GM23338 (cell line): ENCODE measurements around the gene DRAM1. TPM values are rescaled to one million over a fixed set of nuclear protein-coding genes. Genes with fewer than 3 reads are reported as not detected.

Experiments used
- ATAC-seq: fragments of 200-7000 bp; cut with Tn5 transposase; 3 replicates; pipeline ENCODE4 v1.9.1; 2020
- DNase-seq: peaks from one replicate; pipeline ENCODE4 v3.0.0-alpha.2; 2015; ENCODE audit warnings: low spot score
- H2AFZ ChIP-seq: fragments of 200-600 bp; sonication (generic); 2 replicates; pipeline ENCODE4 v1.8.0; 2016; ENCODE audit warnings: antibody characterized with exemption, mild to moderate bottlenecking, moderate library complexity
- H3F3A ChIP-seq: fragments of 200-600 bp; sonication (generic); replicated peaks from 2 replicates; pipeline ENCODE4 v1.8.0; 2017; ENCODE audit warnings: antibody characterized with exemption, mixed run types, low read depth
- H3K27ac ChIP-seq: fragments of 200-600 bp; sonication (generic); 2 replicates; pipeline ENCODE4 v1.6.1; 2016; ENCODE audit warnings: low read depth
- H3K27me3 ChIP-seq: fragments of 200-600 bp; sonication (generic); 2 replicates; pipeline ENCODE4 v1.8.0; 2016; ENCODE audit warnings: mild to moderate bottlenecking, mixed run types, moderate library complexity; ENCODE audit not compliant: insufficient read depth
- H3K36me3 ChIP-seq: fragments of 200-600 bp; sonication (generic); 2 replicates; pipeline ENCODE4 v1.8.0; 2016; ENCODE audit warnings: mild to moderate bottlenecking; ENCODE audit not compliant: insufficient read depth
- H3K4me1 ChIP-seq: fragments of 200-600 bp; sonication (generic); 2 replicates; pipeline ENCODE4 v1.8.0; 2016; ENCODE audit warnings: mild to moderate bottlenecking, moderate library complexity; ENCODE audit not compliant: insufficient read depth
- H3K4me2 ChIP-seq: fragments of 200-600 bp; sonication (generic); 2 replicates; pipeline ENCODE4 v1.7.1; 2017; ENCODE audit warnings: mixed run types
- H3K4me3 ChIP-seq: fragments of 200-600 bp; sonication (generic); 2 replicates; pipeline ENCODE4 v1.6.1; 2016; ENCODE audit warnings: mixed run types
- H3K79me2 ChIP-seq: fragments of 200-600 bp; sonication (generic); replicated peaks from 2 replicates; pipeline ENCODE4 v1.8.0; 2017; ENCODE audit warnings: mild to moderate bottlenecking; ENCODE audit not compliant: insufficient read depth
- H3K9me2 ChIP-seq: fragments of 200-600 bp; sonication (generic); 2 replicates; pipeline ENCODE4 v1.8.0; 2017; ENCODE audit not compliant: insufficient read depth
- H4K20me1 ChIP-seq: fragments of 200-600 bp; sonication (generic); replicated peaks from 2 replicates; pipeline ENCODE4 v1.8.0; 2017; ENCODE audit warnings: mild to moderate bottlenecking; ENCODE audit not compliant: insufficient read depth
- H3K27ac Mint-ChIP-seq: 2 replicates; pipeline ENCODE4 v1.8.0; 2020; ENCODE audit warnings: inconsistent platforms, mild to moderate bottlenecking, moderate library complexity, mixed read lengths
- H3K27me3 Mint-ChIP-seq: 3 replicates; pipeline ENCODE4 v1.8.0; 2022; ENCODE audit warnings: low read depth, mild to moderate bottlenecking, moderate library complexity, mixed read lengths, inconsistent platforms; ENCODE audit not compliant: insufficient read depth, poor library complexity
- H3K36me3 Mint-ChIP-seq: 3 replicates; pipeline ENCODE4 v1.8.0; 2021; ENCODE audit warnings: low read depth, mild to moderate bottlenecking, inconsistent platforms, moderate library complexity, mixed read lengths
- H3K4me1 Mint-ChIP-seq: 3 replicates; pipeline ENCODE4 v1.8.0; 2020; ENCODE audit warnings: mild to moderate bottlenecking, inconsistent platforms, mixed read lengths
- H3K4me3 Mint-ChIP-seq: 3 replicates; pipeline ENCODE4 v1.8.0; 2021; ENCODE audit warnings: moderate library complexity, mild to moderate bottlenecking, inconsistent platforms, mixed read lengths
- H3K9me3 Mint-ChIP-seq: 3 replicates; pipeline ENCODE4 v1.8.0; 2020; ENCODE audit warnings: moderate library complexity, mild to moderate bottlenecking, inconsistent platforms, mixed read lengths
- CREB1 ChIP-seq: fragments of 250-450 bp; sonication (Bioruptor Pico); IDR thresholded peaks from 2 replicates; pipeline ENCODE4 v1.5.0; 2020; ENCODE audit warnings: low read depth, mild to moderate bottlenecking, moderate library complexity
- ETS1 ChIP-seq: IDR thresholded peaks from 2 replicates; pipeline ENCODE4 v1.6.1; 2016; ENCODE audit warnings: antibody characterized with exemption
- EZH2phosphoT487 ChIP-seq: fragments of 200-600 bp; sonication (generic); IDR thresholded peaks from one replicate; pipeline ENCODE4 v1.8.1; 2018; ENCODE audit warnings: antibody characterized with exemption; ENCODE audit not compliant: unreplicated experiment
- NANOG ChIP-seq: IDR thresholded peaks from 2 replicates; pipeline ENCODE4 v1.6.1; 2016; ENCODE audit warnings: antibody characterized with exemption, borderline replicate concordance
- polyA plus RNA-seq: library from polyadenylated mRNA; unstranded; fragments of >200 nt; fragmentation: Nextera tagmentation; extraction: Ambion mirVana; gene quantifications from 2 replicates; pipeline ENCODE4 v1.2.1, GENCODE V29; 2016
- total RNA-seq: library from RNA; depleted of rRNA; stranded (reverse); fragments of >200 nt; shearing (Covaris generic); gene quantifications from 2 replicates; pipeline ENCODE4 v1.2.3, GENCODE V29; 2014
- TF ChIP-seq, protein P1 (sequence below): IDR thresholded peaks from one replicate; pipeline ENCODE4 v1.6.1; 2018; ENCODE audit warnings: antibody characterized with exemption; ENCODE audit not compliant: unreplicated experiment

DRAM1 gene
- total and polyA plus RNA-seq, 2 experiments from 2014 or later, result 5.7 to 8.5 TPM

DNA sequence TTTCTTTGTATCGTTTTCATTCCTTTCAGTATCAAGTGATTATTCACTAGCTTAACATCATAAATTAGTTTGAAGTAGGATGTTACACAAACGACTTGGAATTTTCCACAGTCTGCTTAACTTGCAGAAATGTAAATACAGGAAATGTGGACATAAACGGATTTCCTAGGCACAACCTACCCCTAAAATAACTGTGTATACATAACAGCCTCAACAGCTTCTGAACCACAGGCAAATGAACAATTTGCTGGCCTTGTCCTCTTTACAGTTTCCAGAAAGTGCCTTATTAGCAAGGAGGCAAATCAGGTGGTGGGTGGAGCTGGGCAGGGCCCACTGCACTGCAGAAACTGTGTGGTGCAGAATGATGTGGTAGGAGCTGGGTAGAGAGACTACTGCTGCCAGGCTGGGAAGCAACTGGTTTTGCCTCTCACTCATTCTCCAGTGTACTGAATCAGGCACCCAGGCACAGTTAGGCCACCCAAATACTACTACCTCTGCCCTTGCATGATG is 14.1 kb downstream of the DRAM1 start:
- no peaks in the 10 kb centered on the region for H3K36me3 ChIP-seq
- Mint-ChIP-seq H3K36me3 (no peaks in the 10 kb centered on the region), H3K27me3 (peaks cover 3% of the 10 kb centered on the region), H3K27ac (no peak overlapping the region), H3K4me3 (no peak overlapping the region), H3K4me1 (0 out of 3 replicates have a peak, but pooled peaks cover 3% of the 10 kb centered on the region), H3K9me3 (no peaks in the 10 kb centered on the region)
- H3K4me1 ChIP-seq, result peaks cover 4% of the 10 kb centered on the region; the same call in 1 of the 2 replicates
- no peaks in the 10 kb centered on the region for H3F3A ChIP-seq
- no peak overlapping the region for H3K4me2 ChIP-seq
- ATAC-seq, result no peak
- H2AFZ ChIP-seq, result no peak overlapping the region
- no peaks in the 10 kb centered on the region; the same call in 1 of the 2 replicates for H4K20me1 ChIP-seq
- H3K27ac ChIP-seq, result no peak overlapping the region
- no peak overlapping the region for H3K4me3 ChIP-seq
- H3K27me3 ChIP-seq, result no peaks in the 10 kb centered on the region
- H3K9me2 ChIP-seq, result no peaks in the 10 kb centered on the region
- H3K79me2 ChIP-seq, result no peaks in the 10 kb centered on the region
- no peak for TF ChIP-seq ETS1
- TF ChIP-seq NANOG, result no peak
- no peak for TF ChIP-seq CREB1 (CRISPR knock-in tag)
- TF ChIP-seq, protein P1, sequence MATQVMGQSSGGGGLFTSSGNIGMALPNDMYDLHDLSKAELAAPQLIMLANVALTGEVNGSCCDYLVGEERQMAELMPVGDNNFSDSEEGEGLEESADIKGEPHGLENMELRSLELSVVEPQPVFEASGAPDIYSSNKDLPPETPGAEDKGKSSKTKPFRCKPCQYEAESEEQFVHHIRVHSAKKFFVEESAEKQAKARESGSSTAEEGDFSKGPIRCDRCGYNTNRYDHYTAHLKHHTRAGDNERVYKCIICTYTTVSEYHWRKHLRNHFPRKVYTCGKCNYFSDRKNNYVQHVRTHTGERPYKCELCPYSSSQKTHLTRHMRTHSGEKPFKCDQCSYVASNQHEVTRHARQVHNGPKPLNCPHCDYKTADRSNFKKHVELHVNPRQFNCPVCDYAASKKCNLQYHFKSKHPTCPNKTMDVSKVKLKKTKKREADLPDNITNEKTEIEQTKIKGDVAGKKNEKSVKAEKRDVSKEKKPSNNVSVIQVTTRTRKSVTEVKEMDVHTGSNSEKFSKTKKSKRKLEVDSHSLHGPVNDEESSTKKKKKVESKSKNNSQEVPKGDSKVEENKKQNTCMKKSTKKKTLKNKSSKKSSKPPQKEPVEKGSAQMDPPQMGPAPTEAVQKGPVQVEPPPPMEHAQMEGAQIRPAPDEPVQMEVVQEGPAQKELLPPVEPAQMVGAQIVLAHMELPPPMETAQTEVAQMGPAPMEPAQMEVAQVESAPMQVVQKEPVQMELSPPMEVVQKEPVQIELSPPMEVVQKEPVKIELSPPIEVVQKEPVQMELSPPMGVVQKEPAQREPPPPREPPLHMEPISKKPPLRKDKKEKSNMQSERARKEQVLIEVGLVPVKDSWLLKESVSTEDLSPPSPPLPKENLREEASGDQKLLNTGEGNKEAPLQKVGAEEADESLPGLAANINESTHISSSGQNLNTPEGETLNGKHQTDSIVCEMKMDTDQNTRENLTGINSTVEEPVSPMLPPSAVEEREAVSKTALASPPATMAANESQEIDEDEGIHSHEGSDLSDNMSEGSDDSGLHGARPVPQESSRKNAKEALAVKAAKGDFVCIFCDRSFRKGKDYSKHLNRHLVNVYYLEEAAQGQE, result no peak
- TF ChIP-seq EZH2phosphoT487, result no peak
- no peak for DNase-seq

DNA sequence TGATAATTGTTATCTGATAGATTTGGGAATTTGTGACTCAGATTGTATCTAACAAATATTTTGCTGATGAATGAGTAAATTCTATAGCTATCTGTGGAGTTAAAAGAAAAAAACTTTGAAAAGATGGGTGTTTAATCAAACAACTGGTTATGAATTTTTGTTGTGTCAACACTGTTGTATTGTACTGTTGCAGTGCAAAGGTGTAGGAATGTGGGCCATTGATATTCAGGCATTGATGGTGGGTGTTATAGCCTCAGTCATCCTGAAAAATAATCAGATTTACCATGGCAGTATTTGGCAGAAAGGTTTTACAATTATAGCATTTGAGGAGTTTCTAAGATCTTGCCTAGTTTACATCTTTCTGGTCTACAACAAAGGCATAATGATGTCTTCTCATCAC is 15.4 kb downstream of the DRAM1 start:
- no peaks in the 10 kb centered on the region for H3K9me2 ChIP-seq
- H3K27ac ChIP-seq, result no peak overlapping the region
- no peak overlapping the region for H3K4me3 ChIP-seq
- H3K4me3 Mint-ChIP-seq, result no peak overlapping the region
- H3F3A ChIP-seq, result no peaks in the 10 kb centered on the region
- no peak overlapping the region for H2AFZ ChIP-seq
- no peaks in the 10 kb centered on the region for H3K79me2 ChIP-seq
- H3K27ac Mint-ChIP-seq, result no peak overlapping the region
- peaks cover 4% of the 10 kb centered on the region; the same call in 1 of the 2 replicates for H3K4me1 ChIP-seq
- no peak overlapping the region for H3K4me2 ChIP-seq
- no peaks in the 10 kb centered on the region for H4K20me1 ChIP-seq
- TF ChIP-seq, protein P1, result no peak
- H3K36me3 ChIP-seq, result no peaks in the 10 kb centered on the region
- 0 out of 3 replicates have a peak, but pooled peaks cover 3% of the 10 kb centered on the region for H3K4me1 Mint-ChIP-seq
- no peaks in the 10 kb centered on the region for H3K36me3 Mint-ChIP-seq
- H3K9me3 Mint-ChIP-seq, result no peaks in the 10 kb centered on the region
- H3K27me3 Mint-ChIP-seq, result peaks cover 3% of the 10 kb centered on the region
- no peak for DNase-seq
- ATAC-seq, result no peak
- no peaks in the 10 kb centered on the region for H3K27me3 ChIP-seq
